Astrocyte of the hippocampus (primary cell): ENCODE measurements around the gene AMH.

Source experiments
- DNase-seq: peaks from one replicate; pipeline ENCODE4 v3.0.0; 2011; ENCODE audit warnings: low read depth, low spot score

AMH gene

GRCh38 chr19:2221250-2221831, 27.8 kb upstream of the AMH start:
- DNase-seq = no peak

GRCh38 chr19:2221918-2222317, 27.2 kb upstream of the AMH start:
- no peak for DNase-seq

GRCh38 chr19:2223391-2223790, 25.7 kb upstream of the AMH start:
- DNase-seq = no peak

GRCh38 chr19:2223959-2224358, 25.2 kb upstream of the AMH start:
- DNase-seq = no peak

- no peak for DNase-seq
These were observed 24.3 kb upstream of the AMH start for GRCh38 chr19:2224754-2225349.

GRCh38 chr19:2225415-2226050, 23.6 kb upstream of the AMH start:
- no peak for DNase-seq

GRCh38 chr19:2226051-2226839, 22.9 kb upstream of the AMH start:
- no peak for DNase-seq

GRCh38 chr19:2226840-2227360, 22.2 kb upstream of the AMH start:
- DNase-seq = no peak

GRCh38 chr19:2227415-2228156, 21.5 kb upstream of the AMH start:
- DNase-seq = no peak

- DNase-seq = no peak
These were observed 20.7 kb upstream of the AMH start for GRCh38 chr19:2228157-2229030.

GRCh38 chr19:2229103-2230032, 19.8 kb upstream of the AMH start:
- no peak for DNase-seq

- DNase-seq = no peak
These were observed 19.0 kb upstream of the AMH start for GRCh38 chr19:2230033-2230531.

- no peak for DNase-seq
These were observed 18.2 kb upstream of the AMH start for GRCh38 chr19:2230807-2231533.

- peak; percentile 25 for DNase-seq
These were observed 17.4 kb upstream of the AMH start for GRCh38 chr19:2231621-2232221.

- no peak for DNase-seq
These were observed 16.6 kb upstream of the AMH start for GRCh38 chr19:2232286-2233151.

GRCh38 chr19:2233601-2234280, 15.4 kb upstream of the AMH start:
- DNase-seq = no peak

GRCh38 chr19:2234996-2235380, 14.1 kb upstream of the AMH start:
- DNase-seq = no peak
